BJ (cell line): ENCODE data around the gene BCAS1. TPM values are rescaled to one million over a fixed set of nuclear protein-coding genes. Genes with fewer than 3 reads are reported as not detected.

ENCODE experiments used
- CTCF ChIA-PET: fragments of 350-600 bp; formaldehyde crosslinking; extraction: SDS; loops from one replicate; lab custom pipeline; 2021; ENCODE audit warnings: antibody characterized with exemption, inconsistent platforms; lab: Yijun Ruan, JAX
- POLR2A ChIA-PET: fragments of 300-600 bp; sonication (Branson Sonifier 250); formaldehyde crosslinking; extraction: SDS; loops from one replicate; lab custom pipeline; 2021; ENCODE audit warnings: antibody characterized with exemption; lab: Charles Lee
- DNase-seq: peaks from one replicate; pipeline ENCODE4 v3.0.0-alpha.2; 2011; ENCODE audit warnings: low read depth
- H3K27me3 ChIP-seq: 2 replicates; pipeline ENCODE4 v1.6.0; 2011; ENCODE audit warnings: low read length; ENCODE audit not compliant: control insufficient read depth, insufficient read depth
- H3K36me3 ChIP-seq: 2 replicates; pipeline ENCODE4 v1.5.1; 2011; ENCODE audit warnings: low read length; ENCODE audit not compliant: control insufficient read depth, insufficient read depth
- H3K4me3 ChIP-seq: 2 replicates; pipeline ENCODE4 v1.5.1; 2011; ENCODE audit warnings: low read depth, mild to moderate bottlenecking, control low read depth, low read length
- CTCF ChIP-seq: IDR thresholded peaks from 2 replicates; pipeline ENCODE4 v1.5.1; 2011; ENCODE audit warnings: low read depth, mild to moderate bottlenecking, control low read depth, inconsistent platforms, low read length, moderate library complexity; ENCODE audit not compliant: insufficient read depth
- polyA plus RNA-seq: library from polyadenylated mRNA; depleted of rRNA; stranded (reverse); fragments of >200 nt; gene quantifications from 2 replicates; pipeline ENCODE4 v1.2.3, GENCODE V29; 2011

BCAS1 gene
- polyA plus RNA-seq, 1 experiment = not detected

GRCh38 chr20:54062812-54063280 lies 7.5 kb downstream of the BCAS1 start:
- DNase-seq = no peak
- POLR2A ChIA-PET = no interaction called here
- CTCF ChIA-PET = interaction anchor here (0.5 to 3.7 kb wide), 17 partner anchors 9 to 1751 kb away, joined by 3 to 26 read pairs (median 3); no protein-coding TSS in a partner anchor

GRCh38 chr20:54061101-54061881 lies 9.1 kb downstream of the BCAS1 start:
- no peaks in the 10 kb centered on the region for H3K36me3 ChIP-seq
- TF ChIP-seq CTCF = no peak
- H3K27me3 ChIP-seq = no peaks in the 10 kb centered on the region
- POLR2A ChIA-PET = no interaction called here
- CTCF ChIA-PET = interaction anchor here (0.8 to 3.7 kb wide), 15 partner anchors 10 to 1749 kb away, joined by 3 to 26 read pairs (median 4); no protein-coding TSS in a partner anchor
- H3K4me3 ChIP-seq = no peak overlapping the region
- DNase-seq = no peak

More at GRCh38 chr20:54062812-54063280, 7.5 kb downstream of the BCAS1 start:
- TF ChIP-seq CTCF = peak; percentile 65
- no peak overlapping the region for H3K4me3 ChIP-seq
- H3K36me3 ChIP-seq = no peaks in the 10 kb centered on the region
- H3K27me3 ChIP-seq = no peaks in the 10 kb centered on the region

GRCh38 chr20:54059691-54060364 lies 10.6 kb downstream of the BCAS1 start:
- POLR2A ChIA-PET = no interaction called here

GRCh38 chr20:54058420-54059139 lies 11.8 kb downstream of the BCAS1 start:
- ChIA-PET CTCF (interaction anchor here (0.7 kb wide), 1 partner anchor 109 kb away, joined by 7 read pairs; no protein-coding TSS in a partner anchor), POLR2A (no interaction called here)
- Histone ChIP-seq H3K36me3 (no peaks in the 10 kb centered on the region), H3K27me3 (no peaks in the 10 kb centered on the region), H3K4me3 (no peak overlapping the region)
- TF ChIP-seq CTCF = no peak
- no peak for DNase-seq

More at GRCh38 chr20:54059691-54060364, 10.6 kb downstream of the BCAS1 start:
- Histone ChIP-seq H3K36me3 (no peaks in the 10 kb centered on the region), H3K4me3 (no peak overlapping the region), H3K27me3 (no peaks in the 10 kb centered on the region)
- DNase-seq = no peak
- CTCF ChIA-PET = interaction anchor here (0.7 kb wide), 1 partner anchor 10 kb away, joined by 3 read pairs; no protein-coding TSS in a partner anchor
- no peak for TF ChIP-seq CTCF
